NCI-H1930 (cell line): ENCODE data around the gene RAD51B.

Experiments
- DNase-seq, 2 experiments: peaks; one replicate each; lab custom pipeline; 2025; lab: John Stamatoyannopoulos, UW

The RAD51B gene

DNA sequence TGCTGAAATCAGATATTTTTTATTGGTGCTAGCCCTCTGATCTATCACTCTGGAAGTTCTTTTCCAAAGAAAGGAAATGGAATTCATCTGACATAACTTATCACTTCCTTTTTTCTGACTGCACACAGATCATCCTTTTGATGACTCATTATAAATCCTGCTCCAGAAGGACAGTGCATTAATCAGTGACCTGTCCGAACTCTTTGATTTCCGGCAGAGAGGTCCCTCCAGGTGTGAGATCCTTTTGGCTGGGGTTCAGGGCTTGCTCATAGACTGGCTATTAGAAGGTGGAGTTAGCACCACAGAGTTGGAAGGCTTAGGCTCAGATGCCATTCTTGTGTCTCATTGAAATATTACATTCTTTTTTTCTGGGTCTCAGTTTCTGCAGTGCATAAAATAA is 645.1 kb downstream of the RAD51B start:
- no peak for DNase-seq

DNA sequence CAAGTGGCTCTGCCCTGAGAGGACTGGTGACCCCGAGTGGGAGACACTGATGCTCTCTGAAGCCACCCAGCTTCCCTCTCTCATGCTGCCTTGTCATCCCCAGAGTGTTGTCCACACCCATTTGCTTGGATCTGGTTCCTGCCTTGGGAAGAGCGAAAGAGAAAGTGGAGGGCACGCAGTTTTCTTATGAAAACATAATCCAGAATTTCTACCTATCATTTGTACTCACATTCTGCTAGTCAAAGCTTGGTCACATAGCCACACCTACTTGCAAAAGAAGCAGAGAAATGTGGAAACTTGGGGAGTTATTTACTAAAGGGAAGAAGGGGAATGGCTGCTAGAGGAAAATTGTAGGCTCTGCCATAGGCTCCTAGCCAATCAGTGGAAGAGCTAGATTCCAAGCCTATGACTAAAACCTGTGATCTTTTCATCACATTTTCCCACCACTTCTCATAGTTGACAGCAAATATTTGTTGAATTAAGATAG is 647.0 kb downstream of the RAD51B start:
- DNase-seq, result no peak

DNA sequence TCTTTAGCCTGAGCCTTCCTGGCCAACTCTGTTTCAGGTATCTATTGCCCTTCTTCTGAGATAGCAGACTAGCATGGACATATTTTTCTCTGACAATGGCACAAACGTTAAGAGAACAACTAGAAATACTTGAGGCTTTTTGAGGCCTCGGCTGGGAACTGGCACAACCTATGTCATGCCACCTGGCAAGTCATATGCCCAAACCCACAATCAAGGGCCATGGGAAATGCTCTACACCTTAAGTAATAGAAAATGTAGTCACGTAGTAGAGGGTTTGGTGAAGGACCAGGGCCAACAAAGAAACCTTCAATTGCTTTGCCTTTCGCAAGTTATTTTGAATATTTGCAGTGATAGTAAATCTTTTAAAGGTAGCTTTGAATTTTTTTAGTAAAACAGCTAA is 647.8 kb downstream of the RAD51B start:
- no peak for DNase-seq

DNA sequence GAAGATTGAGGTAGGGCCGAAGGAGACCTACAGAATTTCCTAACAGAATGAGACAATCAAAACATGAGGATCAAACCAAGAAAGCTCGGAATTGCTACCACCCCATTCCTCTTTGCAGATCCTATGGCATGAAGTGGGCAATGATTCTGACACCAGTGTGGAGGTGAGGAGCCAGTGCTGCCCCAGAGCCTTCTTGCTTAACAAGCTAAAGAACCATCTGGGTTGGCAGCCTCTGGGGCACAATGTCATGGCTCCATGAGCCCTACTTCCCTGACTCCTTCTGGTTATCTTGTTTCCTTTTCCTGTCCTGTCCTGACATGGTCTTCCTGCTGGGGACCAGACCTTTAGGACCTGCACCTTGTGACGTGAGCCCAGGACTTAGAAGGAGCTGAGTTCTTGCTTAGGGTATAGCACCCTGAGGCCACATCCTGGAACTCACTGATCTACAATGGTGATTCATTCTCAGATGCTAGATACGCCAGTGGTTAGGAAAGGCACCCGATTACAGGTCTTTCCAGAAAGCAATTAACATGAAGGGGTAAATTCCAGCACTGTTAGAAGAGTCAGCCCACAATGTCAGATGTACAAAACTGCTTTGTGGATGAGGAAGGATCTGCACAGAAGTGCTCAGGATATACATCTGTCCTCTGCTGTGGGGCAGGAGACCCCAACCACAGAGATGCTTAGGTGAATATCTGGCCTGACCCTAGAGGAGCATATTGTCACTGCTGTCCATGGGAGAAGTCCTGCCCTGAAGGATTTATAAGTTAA is 649.0 kb downstream of the RAD51B start:
- DNase-seq, result no peak

DNA sequence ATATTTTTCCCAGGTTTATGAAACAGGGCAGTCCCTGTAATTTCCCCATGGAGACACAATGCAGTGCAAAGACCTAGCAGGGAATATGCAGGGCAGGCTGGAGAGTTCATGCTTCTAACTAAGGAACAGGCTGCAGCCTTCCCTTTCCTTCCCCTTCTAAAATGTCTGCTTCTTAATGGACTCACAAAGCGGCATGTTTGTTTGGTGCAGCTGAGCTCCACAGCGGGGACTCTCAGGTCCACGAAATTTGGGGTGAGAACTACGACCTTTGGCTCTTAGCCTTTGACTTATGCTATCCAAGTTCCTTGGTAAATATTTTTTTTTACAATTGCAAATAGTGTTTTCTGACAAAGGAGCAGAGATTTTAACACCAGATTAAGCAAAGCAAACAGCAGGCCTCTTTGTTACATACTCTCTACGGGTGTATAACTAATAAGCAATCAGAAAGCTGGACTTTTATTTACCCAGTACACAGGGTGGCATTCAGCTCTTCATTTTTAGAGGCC is 649.7 kb downstream of the RAD51B start:
- DNase-seq, result no peak

DNA sequence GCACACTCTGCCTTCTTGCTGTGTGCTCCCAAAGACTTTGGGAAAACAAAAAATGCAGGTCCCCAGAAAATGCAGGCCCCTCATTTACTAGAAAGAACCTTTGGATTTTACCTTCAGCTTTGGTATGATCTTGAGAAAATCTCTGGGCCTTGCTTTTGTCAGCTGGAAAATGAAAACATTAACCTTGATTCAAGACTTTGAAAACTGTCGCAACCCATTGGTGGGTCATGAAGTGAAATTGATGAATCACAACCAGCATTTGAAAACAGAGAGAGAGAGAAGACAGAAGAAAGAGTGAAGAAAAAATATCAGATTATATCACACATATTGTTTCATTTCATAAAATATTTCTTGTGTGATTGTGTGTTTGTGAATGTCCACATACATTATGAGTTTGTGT is 650.8 kb downstream of the RAD51B start:
- DNase-seq, result no peak

DNA sequence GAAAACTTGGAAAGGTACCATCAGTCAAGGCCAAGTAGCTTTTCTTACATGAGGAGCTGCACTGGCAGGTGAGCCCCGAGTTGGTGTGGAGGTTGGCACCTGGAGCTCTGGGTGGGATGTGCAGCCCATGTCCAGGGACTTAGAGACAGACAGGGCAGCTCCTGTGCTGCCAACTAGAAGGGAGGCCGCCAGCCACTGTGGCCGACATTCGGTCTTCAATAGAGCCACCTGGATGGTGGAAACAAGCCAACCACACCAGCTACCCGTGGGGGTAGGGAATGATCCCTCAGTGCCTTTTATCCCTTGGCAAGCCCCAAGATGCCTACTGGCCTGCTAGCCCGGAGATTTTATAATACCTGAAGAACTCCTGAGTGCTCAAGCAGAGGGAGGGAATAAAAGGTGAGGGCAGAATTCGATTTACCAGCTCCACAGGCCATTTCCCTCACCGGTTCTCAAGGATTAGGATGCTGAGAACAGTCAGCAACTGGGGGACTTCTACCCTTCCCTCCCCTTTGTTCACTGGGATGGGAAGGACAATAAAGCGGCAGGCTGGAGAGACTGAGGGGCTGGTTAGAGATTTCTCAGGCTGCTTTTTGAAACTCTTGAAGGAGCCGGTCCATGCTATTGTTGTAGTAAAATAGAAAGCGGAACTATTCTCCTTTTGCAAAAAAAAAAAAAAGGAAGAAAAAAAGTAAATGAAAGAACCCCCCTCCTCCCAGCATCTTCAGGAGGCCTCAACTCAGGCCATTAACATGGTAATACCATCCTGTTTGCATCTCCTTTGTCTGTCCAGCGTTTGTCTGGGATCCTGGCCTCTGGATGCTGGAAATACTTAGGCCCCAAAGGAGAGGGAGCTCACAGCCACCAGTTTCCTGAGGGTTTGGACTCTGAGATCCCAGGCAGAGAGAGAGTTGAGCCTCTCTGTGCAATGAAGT is 651.7 kb downstream of the RAD51B start:
- no peak for DNase-seq

DNA sequence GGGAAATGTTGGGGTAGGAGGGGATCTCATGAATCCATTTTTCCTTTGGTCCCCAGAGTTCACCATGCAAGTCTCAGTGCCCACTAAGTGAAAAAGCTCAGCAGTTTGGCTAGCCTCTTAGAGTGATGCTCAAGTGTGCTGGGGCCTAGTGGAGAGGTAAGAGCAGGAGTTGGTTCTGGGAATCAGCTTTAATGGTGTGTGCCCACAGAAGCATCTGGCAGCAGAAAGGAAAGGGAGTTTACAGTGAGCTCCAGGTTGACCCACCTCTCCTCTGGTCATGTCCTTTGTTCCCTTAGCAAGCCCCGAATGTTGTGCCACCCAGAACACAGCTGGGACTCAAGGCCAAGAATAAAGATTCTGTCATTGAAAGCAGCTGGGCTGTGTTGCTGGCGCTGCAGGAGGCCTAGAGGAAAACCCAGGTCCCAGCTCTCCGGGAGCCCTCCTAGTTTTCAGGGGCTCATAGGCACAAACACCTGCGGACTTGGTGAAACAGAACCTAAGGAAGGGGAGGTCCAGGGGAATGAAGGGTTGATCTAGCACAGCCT is 652.5 kb downstream of the RAD51B start:
- DNase-seq, result no peak

DNA sequence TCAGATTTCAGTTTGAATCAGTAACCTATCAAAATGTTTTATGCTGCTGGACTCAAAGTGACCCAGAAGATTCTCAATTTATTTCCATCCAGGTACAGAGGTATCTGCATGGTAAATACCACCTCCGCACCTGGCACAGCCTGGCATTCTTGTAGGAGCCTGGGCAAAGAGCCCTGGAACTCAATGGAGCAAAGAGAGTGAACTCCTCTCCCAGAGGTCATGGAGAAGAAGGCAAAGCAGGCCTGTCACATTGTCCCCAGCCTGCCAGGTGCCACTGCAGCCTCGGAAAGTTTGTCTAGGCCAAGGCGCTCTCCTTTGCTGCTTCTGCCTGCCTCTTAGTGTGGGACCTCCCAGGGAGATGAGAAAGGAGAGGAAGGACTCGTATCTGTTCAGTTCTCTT is 653.5 kb downstream of the RAD51B start:
- DNase-seq, result no peak

DNA sequence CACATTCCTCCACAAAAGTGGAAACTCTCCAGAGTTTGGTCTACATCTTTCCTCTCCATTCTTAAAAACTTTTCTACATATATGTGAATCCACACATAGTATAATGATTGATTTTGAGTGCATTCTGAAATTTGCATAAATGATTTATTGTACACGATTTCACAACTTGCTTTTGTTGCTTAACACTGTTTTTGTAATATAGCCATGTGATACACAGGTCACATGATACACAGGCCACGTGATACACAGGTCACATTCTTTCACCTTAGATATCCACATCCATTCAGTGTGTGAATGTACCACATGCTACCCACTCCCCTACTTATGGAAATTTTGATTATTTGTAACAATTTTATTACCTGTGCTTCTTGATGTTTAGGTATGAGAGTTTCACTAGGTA is 654.2 kb downstream of the RAD51B start:
- DNase-seq, result no peak

DNA sequence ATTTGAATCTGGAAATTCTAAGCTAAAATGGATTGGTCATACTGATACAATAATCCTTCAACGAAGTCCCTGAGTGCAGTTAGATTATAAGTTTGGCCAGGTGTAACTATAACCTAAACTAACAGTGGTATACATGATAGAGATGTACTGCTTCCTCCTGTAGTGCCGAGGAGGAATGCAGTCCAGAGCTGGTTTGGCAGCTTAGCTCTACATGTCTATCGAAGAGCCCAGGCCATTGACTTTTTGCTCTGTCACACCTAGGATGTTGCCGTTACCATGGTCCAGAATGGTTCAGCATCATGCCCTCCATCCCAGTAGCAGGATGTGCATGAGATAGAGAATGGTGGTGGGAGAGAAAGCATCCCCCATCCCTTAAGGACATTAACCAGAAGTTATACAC is 655.2 kb downstream of the RAD51B start:
- no peak for DNase-seq

DNA sequence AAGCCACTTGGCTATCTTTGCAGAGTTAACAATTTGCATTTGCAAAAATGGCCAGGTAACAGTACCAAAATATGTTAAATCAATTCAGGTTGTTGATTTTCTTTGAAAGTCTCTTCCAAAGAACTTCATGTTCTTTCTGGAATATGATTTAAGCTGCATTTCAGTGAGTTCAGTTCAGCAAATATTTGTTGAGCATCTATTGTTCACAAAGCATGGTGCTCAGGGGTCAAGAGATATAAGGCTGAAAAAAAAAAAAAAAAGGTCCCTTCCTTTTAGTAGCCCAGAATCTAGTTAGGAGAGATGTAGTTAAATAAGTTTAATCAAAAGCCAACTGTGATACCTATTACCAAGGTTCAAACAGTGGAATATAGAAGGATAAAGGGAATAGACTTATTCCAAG is 656.2 kb downstream of the RAD51B start:
- no peak for DNase-seq

DNA sequence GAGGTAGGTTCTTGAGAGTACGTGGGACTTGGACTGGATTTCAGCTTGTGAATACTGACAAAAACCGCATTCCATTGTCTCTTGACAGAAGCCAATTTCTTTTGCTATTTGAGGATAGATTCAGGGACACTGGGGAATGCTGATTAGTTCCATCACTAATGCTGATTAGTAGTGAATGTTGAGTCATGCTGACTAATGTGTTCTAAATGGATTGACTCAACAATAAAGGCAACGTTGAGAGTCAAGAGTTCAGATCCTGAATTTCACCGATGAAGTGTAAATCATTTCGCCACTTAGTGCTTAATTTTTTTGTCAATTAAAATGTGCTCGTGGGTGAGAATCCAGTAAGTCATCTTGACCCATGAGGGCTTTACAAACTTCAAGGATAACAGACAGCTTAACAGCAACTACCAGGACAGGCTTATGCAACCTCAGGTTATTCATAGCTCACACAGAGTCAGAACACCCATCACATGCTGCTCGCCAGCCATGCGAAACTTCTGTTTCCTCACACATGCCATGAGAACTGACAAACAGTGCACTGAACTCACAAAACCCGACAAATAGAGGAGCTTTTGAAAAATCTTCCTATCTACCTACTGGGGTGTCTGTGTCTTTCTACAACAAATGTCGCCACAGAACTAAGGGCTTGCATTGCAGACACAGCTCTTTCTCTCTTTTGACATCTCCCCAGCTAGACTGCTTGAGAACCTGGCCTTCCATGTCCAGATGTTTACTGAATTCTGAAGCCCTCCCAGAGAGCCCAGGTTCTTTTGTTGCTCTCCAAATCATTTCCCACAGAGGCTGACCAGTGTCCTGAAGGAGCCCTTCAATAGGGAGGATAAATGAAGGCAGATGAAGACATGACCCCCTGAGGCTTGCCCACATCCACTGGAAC is 656.9 kb downstream of the RAD51B start:
- no peak for DNase-seq

DNA sequence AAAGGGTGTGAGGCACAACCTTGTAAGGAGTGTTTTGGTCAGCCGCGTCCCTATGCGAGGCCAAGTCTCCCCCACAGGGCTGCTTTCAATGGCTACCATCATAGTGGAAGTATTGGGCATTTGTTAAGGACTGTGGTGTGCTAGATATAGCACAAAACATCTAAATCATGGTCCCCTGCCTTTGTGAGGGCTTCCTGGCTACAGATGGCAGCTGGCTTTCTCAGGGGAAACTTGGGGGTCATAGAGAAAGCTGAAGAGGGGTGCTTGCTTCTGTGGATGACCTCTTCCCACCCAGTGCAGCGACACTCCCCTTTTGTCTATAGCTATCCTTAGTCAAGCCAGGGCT is 657.5 kb downstream of the RAD51B start:
- no peak for DNase-seq

DNA sequence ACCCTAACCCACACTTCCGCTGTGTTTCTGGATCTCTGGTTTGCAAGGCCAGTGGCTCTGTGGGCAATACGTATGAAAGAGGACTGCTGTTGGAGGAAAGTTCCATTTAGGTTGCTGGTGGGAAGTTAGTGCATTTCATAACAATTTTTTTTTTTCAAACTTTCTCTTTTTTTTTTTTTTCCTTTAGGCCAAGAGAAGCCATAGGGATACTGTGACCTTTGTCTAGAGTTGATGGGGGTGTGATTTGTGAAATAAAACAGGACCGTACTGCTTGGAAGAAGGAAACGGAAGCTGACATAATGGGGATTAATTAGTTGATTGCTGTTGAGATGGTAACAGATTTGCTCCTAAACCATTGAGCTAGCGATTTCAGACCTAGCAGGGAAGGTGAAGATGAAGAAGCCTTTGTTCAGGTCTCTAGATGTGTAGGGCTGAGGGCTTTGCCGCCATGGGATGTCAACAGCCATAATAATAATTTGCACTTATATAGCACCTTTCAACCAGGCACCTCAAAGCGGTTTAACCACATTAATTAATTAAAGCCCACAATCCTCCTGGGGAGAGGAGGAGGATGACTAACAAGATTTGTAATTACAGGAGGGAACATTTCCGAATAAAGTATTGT is 658.0 kb downstream of the RAD51B start:
- no peak for DNase-seq

DNA sequence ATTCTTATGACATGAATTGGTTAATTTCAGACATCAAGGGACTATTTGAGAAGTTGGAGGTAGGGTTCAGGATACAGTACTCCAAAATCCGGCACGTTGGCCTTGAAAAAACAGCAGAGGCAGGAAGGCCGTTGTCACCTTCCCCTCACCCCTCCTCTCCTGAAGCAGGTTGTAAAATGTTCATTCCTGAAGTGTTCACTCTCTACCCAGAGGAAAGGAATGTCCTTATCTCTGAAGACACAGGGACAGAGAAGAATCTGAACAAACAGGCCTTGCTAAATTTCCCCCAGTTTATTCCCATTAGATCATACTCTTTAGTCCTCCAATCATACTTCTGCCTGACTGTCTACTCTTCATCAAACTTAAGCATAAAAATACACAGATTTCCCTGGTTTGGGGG is 659.7 kb downstream of the RAD51B start:
- DNase-seq, result no peak

DNA sequence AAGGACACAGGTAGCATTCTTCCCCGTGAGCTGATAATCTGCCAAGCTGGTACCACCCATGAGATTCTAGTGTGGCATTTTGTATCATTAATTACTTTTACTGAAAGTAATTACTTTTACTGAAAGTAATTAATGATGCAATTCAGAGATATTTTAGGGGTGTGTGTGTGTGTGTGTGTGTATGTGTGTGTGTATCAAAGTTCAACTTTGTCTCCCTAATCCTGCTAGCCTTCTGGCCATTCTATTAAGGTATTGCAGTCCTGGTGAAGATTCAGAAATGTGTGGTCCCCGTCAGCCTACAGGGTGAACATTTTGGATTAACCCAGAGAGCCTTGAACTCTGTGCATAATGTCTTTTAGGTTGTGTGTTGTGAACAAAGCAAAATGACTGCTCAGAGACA is 662.4 kb downstream of the RAD51B start:
- DNase-seq, result no peak

DNA sequence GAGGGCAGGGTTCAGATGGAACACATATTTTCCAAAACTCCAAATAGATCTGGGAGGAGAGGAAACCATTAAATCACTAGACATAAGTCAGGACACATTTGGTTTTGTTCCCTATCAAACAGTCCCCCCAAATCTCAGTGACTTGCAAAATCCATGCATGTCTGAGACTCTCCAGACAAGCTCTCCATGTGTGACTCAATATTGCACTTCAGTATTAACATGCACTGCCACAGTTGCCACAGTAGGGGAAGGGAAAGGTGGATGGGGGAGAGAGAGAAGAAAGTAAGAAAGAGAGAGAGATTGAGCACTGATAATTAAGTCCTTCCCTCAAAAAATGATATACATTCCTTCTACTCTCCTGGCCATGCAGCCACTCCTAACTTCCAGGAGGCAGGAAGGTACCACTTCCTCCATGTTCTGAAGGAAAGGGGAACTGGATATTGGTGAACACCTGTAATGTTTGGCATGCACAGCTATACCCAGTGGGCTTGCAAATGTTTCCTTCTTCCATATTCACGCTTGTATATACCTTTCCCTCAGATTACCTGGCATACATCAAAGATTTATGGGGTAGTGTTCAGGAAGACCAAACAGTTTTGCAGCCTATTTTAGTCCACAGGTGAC is 663.3 kb downstream of the RAD51B start:
- DNase-seq, result no peak

DNA sequence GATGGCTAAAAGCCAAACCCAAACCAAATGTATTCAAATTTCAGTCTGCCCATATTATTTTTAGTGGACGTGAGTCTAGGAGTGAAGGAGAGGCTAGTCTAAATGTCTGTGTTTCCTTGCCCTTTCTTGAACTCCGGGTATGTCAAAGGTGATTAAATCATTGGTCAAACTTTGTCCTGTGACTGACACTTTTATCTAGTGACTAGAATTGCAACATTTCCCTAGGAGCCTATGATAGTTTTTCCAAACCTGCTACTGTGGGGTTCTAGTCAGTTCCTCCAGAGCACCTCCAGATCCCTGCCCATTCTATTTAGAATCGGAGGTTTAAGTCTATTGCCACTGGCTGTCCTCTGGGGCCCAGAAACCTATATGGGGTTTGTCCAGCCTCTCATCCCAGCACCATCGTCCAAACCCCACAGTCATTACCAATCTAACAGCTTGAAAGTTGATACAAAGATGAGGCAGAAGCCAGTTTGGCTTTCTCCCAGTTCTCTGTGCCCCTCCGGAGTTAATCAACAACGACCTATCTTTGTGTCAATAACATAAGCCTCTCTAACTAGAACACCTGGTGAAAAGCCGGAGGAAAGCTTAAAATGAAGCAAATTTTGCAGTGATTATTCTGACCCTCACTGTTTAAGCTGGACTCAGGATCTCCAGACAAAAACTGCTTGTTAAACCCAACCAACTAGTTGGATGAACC is 666.6 kb downstream of the RAD51B start:
- DNase-seq, result no peak

DNA sequence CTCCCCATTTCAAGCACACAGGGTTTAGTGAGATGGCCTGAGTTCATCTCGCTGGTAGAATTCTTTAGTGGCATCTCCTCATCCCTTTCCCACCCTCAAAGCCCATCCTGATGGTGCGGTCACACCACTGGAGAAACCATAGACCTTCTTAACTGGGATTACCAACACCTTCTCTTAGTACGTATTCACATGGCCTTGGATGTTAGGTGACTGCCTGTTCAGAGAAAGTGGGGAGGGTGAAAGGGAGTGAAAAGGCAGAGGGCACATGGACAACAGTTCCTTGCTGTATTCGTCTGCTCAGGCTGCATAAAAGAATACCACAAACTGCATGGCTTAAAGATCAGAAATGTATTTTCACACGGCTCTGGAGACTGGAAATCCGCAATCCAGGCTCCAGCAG is 667.2 kb downstream of the RAD51B start:
- no peak for DNase-seq
